ENCODE data around the gene CSH2. TPM values are rescaled to one million over a fixed set of nuclear protein-coding genes. Genes with fewer than 3 reads are reported as not detected.

The CSH2 gene
- total and polyA plus RNA-seq, 8 donors = not detected

GRCh38 chr17:63833741-63834373 is 39.6 kb downstream of the CSH2 start:
- Histone ChIP-seq H3K9me3 (no peaks in the 10 kb centered on the region), H3K27ac (peak overlapping the region in 1 of 5 donors; percentile 37), H3K4me3 (no peak overlapping the region), H3K36me3 (peaks cover 80 to 90% (median 88%) of the 10 kb centered on the region in 4 donors), H3K27me3 (no peaks in the 10 kb centered on the region), H3K4me1 (peaks cover 32 to 57% (median 43%) of the 10 kb centered on the region in 4 donors)
- no peak for DNase-seq
- TF ChIP-seq POLR2AphosphoS5 (IDR thresholded peaks at IDR 0.05) (no peak), EP300 (IDR thresholded peaks at IDR 0.05) (no peak), POLR2A (IDR thresholded peaks at IDR 0.05) (no peak)
- TF ChIP-seq, protein P1, sequence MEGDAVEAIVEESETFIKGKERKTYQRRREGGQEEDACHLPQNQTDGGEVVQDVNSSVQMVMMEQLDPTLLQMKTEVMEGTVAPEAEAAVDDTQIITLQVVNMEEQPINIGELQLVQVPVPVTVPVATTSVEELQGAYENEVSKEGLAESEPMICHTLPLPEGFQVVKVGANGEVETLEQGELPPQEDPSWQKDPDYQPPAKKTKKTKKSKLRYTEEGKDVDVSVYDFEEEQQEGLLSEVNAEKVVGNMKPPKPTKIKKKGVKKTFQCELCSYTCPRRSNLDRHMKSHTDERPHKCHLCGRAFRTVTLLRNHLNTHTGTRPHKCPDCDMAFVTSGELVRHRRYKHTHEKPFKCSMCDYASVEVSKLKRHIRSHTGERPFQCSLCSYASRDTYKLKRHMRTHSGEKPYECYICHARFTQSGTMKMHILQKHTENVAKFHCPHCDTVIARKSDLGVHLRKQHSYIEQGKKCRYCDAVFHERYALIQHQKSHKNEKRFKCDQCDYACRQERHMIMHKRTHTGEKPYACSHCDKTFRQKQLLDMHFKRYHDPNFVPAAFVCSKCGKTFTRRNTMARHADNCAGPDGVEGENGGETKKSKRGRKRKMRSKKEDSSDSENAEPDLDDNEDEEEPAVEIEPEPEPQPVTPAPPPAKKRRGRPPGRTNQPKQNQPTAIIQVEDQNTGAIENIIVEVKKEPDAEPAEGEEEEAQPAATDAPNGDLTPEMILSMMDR (IDR thresholded peaks at IDR 0.05) = no peak
- intact Hi-C loops (cut with DNase I; ENCODE audit: low total_unique reads) = no loop called here
- 90 to 94% (median 92%) methylated on average over 11 to 15 of the region's 15 CpGs for WGBS, 5 donors

DNA sequence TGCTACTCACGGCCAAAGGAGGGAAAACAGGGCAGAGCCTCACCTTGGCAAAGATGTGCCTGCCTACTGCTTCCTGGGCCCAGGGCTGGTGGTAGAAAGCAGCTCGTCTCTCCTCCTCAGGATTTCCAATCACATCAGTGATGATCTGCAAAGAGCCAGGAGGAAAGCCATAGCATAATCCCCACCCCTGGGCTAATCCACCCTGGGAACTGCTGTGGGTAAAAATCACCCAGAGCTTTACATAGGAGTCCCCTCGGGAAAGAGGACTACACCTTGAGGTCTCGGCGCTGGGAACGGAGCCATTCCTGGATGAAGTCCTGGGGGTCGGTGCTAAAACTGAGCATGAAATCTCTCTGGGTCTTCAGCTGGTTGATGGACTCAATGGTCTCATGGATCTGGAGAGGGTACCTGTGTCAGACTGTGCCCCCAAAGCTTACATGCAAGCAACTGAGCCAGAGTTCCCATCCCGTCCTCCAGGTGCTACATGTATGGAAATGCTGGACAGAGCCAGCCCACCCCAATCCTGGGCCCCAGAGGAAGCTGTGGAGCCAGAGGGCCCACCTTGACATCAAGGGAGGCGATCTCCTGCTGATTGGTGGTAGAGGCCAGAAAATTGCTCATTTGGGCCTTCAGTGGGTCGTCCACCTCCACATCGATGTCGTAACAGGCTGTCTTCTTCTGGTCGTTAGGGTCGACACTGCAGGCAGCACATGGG is 40.3 kb downstream of the CSH2 start:
- intact Hi-C loops (cut with DNase I; ENCODE audit: low total_unique reads) = no loop called here
- WGBS, 5 donors = 79 to 88% (median 85%) methylated on average over 11 to 14 of the region's 14 CpGs
- TF ChIP-seq EP300 (IDR thresholded peaks at IDR 0.05) = no peak
- TF ChIP-seq, protein P1 (IDR thresholded peaks at IDR 0.05) = no peak
- TF ChIP-seq POLR2AphosphoS5 (IDR thresholded peaks at IDR 0.05) = no peak
- no peak for TF ChIP-seq POLR2A (IDR thresholded peaks at IDR 0.05)
- DNase-seq = no peak
- no peaks in the 10 kb centered on the region for H3K9me3 ChIP-seq
- H3K4me1 ChIP-seq = peaks cover 32 to 57% (median 43%) of the 10 kb centered on the region in 4 donors
- no peak overlapping the region for H3K4me3 ChIP-seq
- H3K36me3 ChIP-seq = peaks cover 81 to 90% (median 88%) of the 10 kb centered on the region in 4 donors
- no peak overlapping the region for H3K27ac ChIP-seq
- H3K27me3 ChIP-seq = no peaks in the 10 kb centered on the region

DNA sequence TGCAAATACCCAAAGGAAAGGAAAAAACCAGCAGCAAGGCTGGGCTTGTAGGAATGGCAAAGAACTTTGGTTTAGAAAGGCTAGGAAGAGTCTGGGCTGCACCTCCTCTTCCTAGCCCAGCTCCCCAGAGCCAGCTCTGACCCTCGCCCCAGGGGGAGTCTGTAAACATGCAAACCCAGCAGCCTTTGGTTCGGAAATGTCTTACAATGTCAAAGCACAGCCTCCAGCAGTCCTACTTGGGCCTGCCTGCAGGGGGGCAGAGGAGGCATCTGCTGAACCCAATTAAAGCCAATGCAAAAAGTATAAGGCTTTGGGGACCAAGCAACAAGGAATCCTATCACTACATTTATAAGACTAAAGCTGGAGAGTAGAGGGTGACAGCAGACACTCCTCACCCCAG is 41.0 kb downstream of the CSH2 start:
- H3K4me3 ChIP-seq = no peak overlapping the region
- H3K36me3 ChIP-seq = peaks cover 81 to 86% (median 85%) of the 10 kb centered on the region in 4 donors
- H3K27ac ChIP-seq = no peak overlapping the region
- no peaks in the 10 kb centered on the region for H3K27me3 ChIP-seq
- WGBS, 5 donors = 63 to 92% (median 81%) methylated on average over 2 of the region's 2 CpGs
- H3K9me3 ChIP-seq = no peaks in the 10 kb centered on the region
- intact Hi-C loops (cut with DNase I; ENCODE audit: low total_unique reads) = no loop called here
- TF ChIP-seq EP300 (IDR thresholded peaks at IDR 0.05) (no peak), POLR2A (IDR thresholded peaks at IDR 0.05) (no peak), POLR2AphosphoS5 (IDR thresholded peaks at IDR 0.05) (no peak)
- TF ChIP-seq, protein P1 (IDR thresholded peaks at IDR 0.05) = no peak
- no peak for DNase-seq
- peaks cover 28 to 53% (median 40%) of the 10 kb centered on the region in 4 donors for H3K4me1 ChIP-seq

DNA sequence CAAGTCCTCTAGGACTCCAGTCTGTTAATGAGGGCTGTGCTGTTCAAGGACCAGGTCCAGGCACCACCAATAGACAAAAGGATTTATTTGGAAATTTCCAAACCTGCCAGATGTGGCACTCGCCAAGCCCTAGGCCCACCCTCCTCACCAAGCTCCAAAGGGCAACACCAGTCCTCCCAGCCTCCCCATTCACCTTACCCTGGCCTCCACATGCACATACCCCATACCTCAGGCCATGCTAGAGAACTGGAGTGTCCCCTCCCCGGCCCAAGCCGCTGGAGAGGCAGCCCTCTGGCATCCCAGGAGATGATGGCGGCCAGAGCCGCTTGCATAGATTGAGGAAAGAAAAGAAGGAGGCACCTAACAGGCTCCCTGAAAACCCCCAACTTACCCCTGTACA is 41.5 kb downstream of the CSH2 start:
- H3K4me1 ChIP-seq = peaks cover 23 to 49% (median 36%) of the 10 kb centered on the region in 4 donors
- H3K27me3 ChIP-seq = no peaks in the 10 kb centered on the region
- H3K4me3 ChIP-seq = no peak overlapping the region
- no peak for TF ChIP-seq POLR2AphosphoS5 (IDR thresholded peaks at IDR 0.05)
- TF ChIP-seq EP300 (IDR thresholded peaks at IDR 0.05) = no peak
- TF ChIP-seq POLR2A (IDR thresholded peaks at IDR 0.05) = no peak
- TF ChIP-seq, protein P1 (IDR thresholded peaks at IDR 0.05) = no peak
- H3K27ac ChIP-seq = no peak overlapping the region
- WGBS, 5 donors = 82 to 95% (median 88%) methylated on average over 5 of the region's 5 CpGs
- intact Hi-C loops (cut with DNase I; ENCODE audit: low total_unique reads) = no loop called here
- no peaks in the 10 kb centered on the region for H3K9me3 ChIP-seq
- no peak for DNase-seq
- H3K36me3 ChIP-seq = peaks cover 76 to 82% (median 80%) of the 10 kb centered on the region in 4 donors
